22Rv1 (cell line): ENCODE results near the gene CAMTA1.

ENCODE experiments used
- H3K27ac ChIP-seq: fragments of 450-650 bp; 2 replicates; pipeline ENCODE4 v1.5.1; 2017
- CTCF ChIP-seq: fragments of 450-650 bp; IDR thresholded peaks from 2 replicates; pipeline ENCODE4 v1.5.1; 2017; ENCODE audit warnings: mild to moderate bottlenecking
- ZFX ChIP-seq: fragments of 450-650 bp; IDR thresholded peaks from 2 replicates; pipeline ENCODE4 v1.6.1; 2017; ENCODE audit warnings: antibody characterized with exemption, borderline replicate concordance

The CAMTA1 gene

GRCh38 chr1:6801199-6801598, 15.9 kb downstream of the CAMTA1 start:
- no peak overlapping the region for H3K27ac ChIP-seq
- no peak for TF ChIP-seq ZFX
- TF ChIP-seq CTCF: no peak

- no peak overlapping the region for H3K27ac ChIP-seq
- TF ChIP-seq CTCF (no peak), ZFX (no peak)
Measured at GRCh38 chr1:6801966-6802365, 16.7 kb downstream of the CAMTA1 start.

- no peak overlapping the region for H3K27ac ChIP-seq
- TF ChIP-seq CTCF (no peak), ZFX (no peak)
Measured at GRCh38 chr1:6802454-6802853, 17.2 kb downstream of the CAMTA1 start.

GRCh38 chr1:6802893-6803292, 17.6 kb downstream of the CAMTA1 start:
- TF ChIP-seq ZFX: no peak
- no peak for TF ChIP-seq CTCF
- H3K27ac ChIP-seq: no peak overlapping the region

- H3K27ac ChIP-seq: no peak overlapping the region
- TF ChIP-seq CTCF (no peak), ZFX (no peak)
Measured at GRCh38 chr1:6803357-6803756, 18.1 kb downstream of the CAMTA1 start.

GRCh38 chr1:6805004-6805416, 19.8 kb downstream of the CAMTA1 start:
- H3K27ac ChIP-seq: no peak overlapping the region
- no peak for TF ChIP-seq CTCF
- no peak for TF ChIP-seq ZFX

- H3K27ac ChIP-seq: no peak overlapping the region
- TF ChIP-seq ZFX: no peak
- TF ChIP-seq CTCF: no peak
Measured at GRCh38 chr1:6807782-6808181, 22.5 kb downstream of the CAMTA1 start.
